IMR-90 (cell line): ENCODE results near the gene ADCYAP1R1.

Experiments
- BHLHE40 ChIP-seq: fragments of 150-350 bp; IDR thresholded peaks from 2 replicates; pipeline ENCODE4 v1.6.1; 2016; ENCODE audit warnings: mild to moderate bottlenecking, low read depth, low read length
- CEBPB ChIP-seq: IDR thresholded peaks from 2 replicates; pipeline ENCODE4 v1.6.1; 2012; ENCODE audit warnings: low read depth, low read length, improper control_type of control experiment
- CHD1 ChIP-seq: IDR thresholded peaks from 2 replicates; pipeline ENCODE4 v1.6.1; 2012; ENCODE audit warnings: low read depth, low read length, improper control_type of control experiment
- FOS ChIP-seq: fragments of 150-350 bp; IDR thresholded peaks from 2 replicates; pipeline ENCODE4 v1.6.1; 2016; ENCODE audit warnings: low read depth, low read length
- MAFK ChIP-seq: IDR thresholded peaks from 2 replicates; pipeline ENCODE4 v1.6.1; 2012; ENCODE audit warnings: low read depth, low read length, improper control_type of control experiment
- MAZ ChIP-seq: IDR thresholded peaks from 2 replicates; pipeline ENCODE4 v1.6.1; 2012; ENCODE audit warnings: low read depth, mild to moderate bottlenecking, low read length, improper control_type of control experiment, moderate library complexity, borderline replicate concordance
- MXI1 ChIP-seq: IDR thresholded peaks from 2 replicates; pipeline ENCODE4 v1.6.1; 2012; ENCODE audit warnings: low read depth, mild to moderate bottlenecking, low read length, moderate library complexity, borderline replicate concordance
- NFE2L2 ChIP-seq: fragments of 150-350 bp; IDR thresholded peaks from 2 replicates; pipeline ENCODE4 v1.6.1; 2016; ENCODE audit warnings: low read depth, mild to moderate bottlenecking, low read length
- POLR2A ChIP-seq: IDR thresholded peaks from 2 replicates; pipeline ENCODE4 v1.6.1; 2012; ENCODE audit warnings: mild to moderate bottlenecking, low read depth, low read length
- RAD21 ChIP-seq: IDR thresholded peaks from 2 replicates; pipeline ENCODE4 v1.6.1; 2012; ENCODE audit warnings: low read length, improper control_type of control experiment
- RCOR1 ChIP-seq: IDR thresholded peaks from 2 replicates; pipeline ENCODE4 v1.6.1; 2012; ENCODE audit warnings: mild to moderate bottlenecking, low read length, improper control_type of control experiment; ENCODE audit not compliant: insufficient replicate concordance
- RFX5 ChIP-seq: IDR thresholded peaks from 2 replicates; pipeline ENCODE4 v1.8.0; 2012; ENCODE audit warnings: low read depth, mild to moderate bottlenecking, low read length, moderate library complexity
- TF ChIP-seq, protein P1 (sequence below): conservative IDR thresholded peaks from 2 replicates; pipeline ENCODE4 v1.5.1; 2012; ENCODE audit warnings: mild to moderate bottlenecking, low read depth, low read length, improper control_type of control experiment
- TF ChIP-seq, protein P2 (sequence below): fragments of 150-350 bp; IDR thresholded peaks from 2 replicates; pipeline ENCODE4 v1.6.1; 2017; ENCODE audit warnings: mild to moderate bottlenecking, antibody characterized with exemption, low read length, low read depth

DNA sequence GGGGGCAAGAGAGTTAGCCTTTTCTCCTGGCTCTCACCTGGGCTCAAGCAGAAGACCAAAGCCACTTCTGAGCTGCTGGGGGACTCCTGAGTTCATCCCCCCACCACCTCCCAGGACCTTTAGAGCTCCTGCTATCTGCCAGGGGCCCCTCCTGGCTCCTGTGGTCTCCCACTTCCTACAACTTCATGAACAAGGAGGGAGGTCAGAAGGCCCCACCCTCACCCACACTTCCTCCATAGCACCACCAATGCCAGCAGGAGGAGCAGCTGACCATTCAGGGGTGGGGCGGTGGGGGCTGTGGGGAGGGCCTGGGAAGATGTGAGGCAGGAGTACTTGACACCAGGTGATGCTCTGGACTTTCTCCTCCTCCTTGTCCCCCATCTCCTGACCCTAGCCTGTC, 32.6 kb upstream of the ADCYAP1R1 start:
- TF ChIP-seq, protein P1, sequence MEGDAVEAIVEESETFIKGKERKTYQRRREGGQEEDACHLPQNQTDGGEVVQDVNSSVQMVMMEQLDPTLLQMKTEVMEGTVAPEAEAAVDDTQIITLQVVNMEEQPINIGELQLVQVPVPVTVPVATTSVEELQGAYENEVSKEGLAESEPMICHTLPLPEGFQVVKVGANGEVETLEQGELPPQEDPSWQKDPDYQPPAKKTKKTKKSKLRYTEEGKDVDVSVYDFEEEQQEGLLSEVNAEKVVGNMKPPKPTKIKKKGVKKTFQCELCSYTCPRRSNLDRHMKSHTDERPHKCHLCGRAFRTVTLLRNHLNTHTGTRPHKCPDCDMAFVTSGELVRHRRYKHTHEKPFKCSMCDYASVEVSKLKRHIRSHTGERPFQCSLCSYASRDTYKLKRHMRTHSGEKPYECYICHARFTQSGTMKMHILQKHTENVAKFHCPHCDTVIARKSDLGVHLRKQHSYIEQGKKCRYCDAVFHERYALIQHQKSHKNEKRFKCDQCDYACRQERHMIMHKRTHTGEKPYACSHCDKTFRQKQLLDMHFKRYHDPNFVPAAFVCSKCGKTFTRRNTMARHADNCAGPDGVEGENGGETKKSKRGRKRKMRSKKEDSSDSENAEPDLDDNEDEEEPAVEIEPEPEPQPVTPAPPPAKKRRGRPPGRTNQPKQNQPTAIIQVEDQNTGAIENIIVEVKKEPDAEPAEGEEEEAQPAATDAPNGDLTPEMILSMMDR: no peak
- TF ChIP-seq MAZ (no peak), RCOR1 (no peak), MAFK (no peak), POLR2A (no peak), BHLHE40 (no peak), RAD21 (no peak), CEBPB (no peak), CHD1 (no peak), NFE2L2 (no peak), RFX5 (no peak), FOS (no peak), MXI1 (no peak)
- TF ChIP-seq, protein P2, sequence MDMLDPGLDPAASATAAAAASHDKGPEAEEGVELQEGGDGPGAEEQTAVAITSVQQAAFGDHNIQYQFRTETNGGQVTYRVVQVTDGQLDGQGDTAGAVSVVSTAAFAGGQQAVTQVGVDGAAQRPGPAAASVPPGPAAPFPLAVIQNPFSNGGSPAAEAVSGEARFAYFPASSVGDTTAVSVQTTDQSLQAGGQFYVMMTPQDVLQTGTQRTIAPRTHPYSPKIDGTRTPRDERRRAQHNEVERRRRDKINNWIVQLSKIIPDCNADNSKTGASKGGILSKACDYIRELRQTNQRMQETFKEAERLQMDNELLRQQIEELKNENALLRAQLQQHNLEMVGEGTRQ: no peak
